HL-60 (cell line): ENCODE measurements around the gene JPH3.

ENCODE experiments used
- DNase-seq, 2 experiments: peaks; one replicate each; pipeline ENCODE4 v3.0.0-alpha.2; 2010 to 2020; ENCODE audit warnings: low read depth in 1 of 2, low spot score in 1 of 2
- H3K27ac ChIP-seq: fragments of 250-450 bp; sonication (Bioruptor Pico); replicated peaks from 2 replicates; pipeline ENCODE4 v1.5.1; 2020; ENCODE audit warnings: mild to moderate bottlenecking, moderate library complexity
- H3K27me3 ChIP-seq: fragments of 250-450 bp; sonication (Bioruptor Pico); 2 replicates; pipeline ENCODE4 v1.5.1; 2021; ENCODE audit warnings: mild to moderate bottlenecking, moderate library complexity; ENCODE audit not compliant: insufficient read depth, poor library complexity, severe bottlenecking
- H3K4me3 ChIP-seq: replicated peaks from 2 replicates; pipeline ENCODE4 v1.5.1; 2011; ENCODE audit warnings: mild to moderate bottlenecking, control low read depth, low read length; ENCODE audit not compliant: insufficient read depth
- GABPA ChIP-seq: IDR thresholded peaks from 2 replicates; pipeline ENCODE4 v1.6.1; 2012; ENCODE audit warnings: low read depth
- POLR2AphosphoS5 ChIP-seq: IDR thresholded peaks from 2 replicates; pipeline ENCODE4 v1.6.1; 2012; ENCODE audit warnings: low read depth
- SPI1 ChIP-seq: IDR thresholded peaks from 2 replicates; pipeline ENCODE4 v1.6.1; 2012; ENCODE audit warnings: low read depth, mild to moderate bottlenecking, borderline replicate concordance
- TF ChIP-seq, protein P1 (sequence below): IDR thresholded peaks from 2 replicates; pipeline ENCODE4 v1.6.1; 2012; ENCODE audit warnings: low read depth; ENCODE audit not compliant: insufficient replicate concordance
- TF ChIP-seq, protein P2 (sequence below): IDR thresholded peaks from one replicate; pipeline ENCODE4 v1.5.1; 2011; ENCODE audit warnings: low read length, control low read depth, inconsistent platforms; ENCODE audit not compliant: insufficient read depth

The JPH3 gene

GRCh38 chr16:87728026-87728425, 125.7 kb downstream of the JPH3 start:
- no peak overlapping the region for H3K4me3 ChIP-seq
- TF ChIP-seq, protein P1, sequence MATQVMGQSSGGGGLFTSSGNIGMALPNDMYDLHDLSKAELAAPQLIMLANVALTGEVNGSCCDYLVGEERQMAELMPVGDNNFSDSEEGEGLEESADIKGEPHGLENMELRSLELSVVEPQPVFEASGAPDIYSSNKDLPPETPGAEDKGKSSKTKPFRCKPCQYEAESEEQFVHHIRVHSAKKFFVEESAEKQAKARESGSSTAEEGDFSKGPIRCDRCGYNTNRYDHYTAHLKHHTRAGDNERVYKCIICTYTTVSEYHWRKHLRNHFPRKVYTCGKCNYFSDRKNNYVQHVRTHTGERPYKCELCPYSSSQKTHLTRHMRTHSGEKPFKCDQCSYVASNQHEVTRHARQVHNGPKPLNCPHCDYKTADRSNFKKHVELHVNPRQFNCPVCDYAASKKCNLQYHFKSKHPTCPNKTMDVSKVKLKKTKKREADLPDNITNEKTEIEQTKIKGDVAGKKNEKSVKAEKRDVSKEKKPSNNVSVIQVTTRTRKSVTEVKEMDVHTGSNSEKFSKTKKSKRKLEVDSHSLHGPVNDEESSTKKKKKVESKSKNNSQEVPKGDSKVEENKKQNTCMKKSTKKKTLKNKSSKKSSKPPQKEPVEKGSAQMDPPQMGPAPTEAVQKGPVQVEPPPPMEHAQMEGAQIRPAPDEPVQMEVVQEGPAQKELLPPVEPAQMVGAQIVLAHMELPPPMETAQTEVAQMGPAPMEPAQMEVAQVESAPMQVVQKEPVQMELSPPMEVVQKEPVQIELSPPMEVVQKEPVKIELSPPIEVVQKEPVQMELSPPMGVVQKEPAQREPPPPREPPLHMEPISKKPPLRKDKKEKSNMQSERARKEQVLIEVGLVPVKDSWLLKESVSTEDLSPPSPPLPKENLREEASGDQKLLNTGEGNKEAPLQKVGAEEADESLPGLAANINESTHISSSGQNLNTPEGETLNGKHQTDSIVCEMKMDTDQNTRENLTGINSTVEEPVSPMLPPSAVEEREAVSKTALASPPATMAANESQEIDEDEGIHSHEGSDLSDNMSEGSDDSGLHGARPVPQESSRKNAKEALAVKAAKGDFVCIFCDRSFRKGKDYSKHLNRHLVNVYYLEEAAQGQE = no peak
- TF ChIP-seq GABPA (no peak), POLR2AphosphoS5 (no peak), SPI1 (no peak)
- TF ChIP-seq, protein P2, sequence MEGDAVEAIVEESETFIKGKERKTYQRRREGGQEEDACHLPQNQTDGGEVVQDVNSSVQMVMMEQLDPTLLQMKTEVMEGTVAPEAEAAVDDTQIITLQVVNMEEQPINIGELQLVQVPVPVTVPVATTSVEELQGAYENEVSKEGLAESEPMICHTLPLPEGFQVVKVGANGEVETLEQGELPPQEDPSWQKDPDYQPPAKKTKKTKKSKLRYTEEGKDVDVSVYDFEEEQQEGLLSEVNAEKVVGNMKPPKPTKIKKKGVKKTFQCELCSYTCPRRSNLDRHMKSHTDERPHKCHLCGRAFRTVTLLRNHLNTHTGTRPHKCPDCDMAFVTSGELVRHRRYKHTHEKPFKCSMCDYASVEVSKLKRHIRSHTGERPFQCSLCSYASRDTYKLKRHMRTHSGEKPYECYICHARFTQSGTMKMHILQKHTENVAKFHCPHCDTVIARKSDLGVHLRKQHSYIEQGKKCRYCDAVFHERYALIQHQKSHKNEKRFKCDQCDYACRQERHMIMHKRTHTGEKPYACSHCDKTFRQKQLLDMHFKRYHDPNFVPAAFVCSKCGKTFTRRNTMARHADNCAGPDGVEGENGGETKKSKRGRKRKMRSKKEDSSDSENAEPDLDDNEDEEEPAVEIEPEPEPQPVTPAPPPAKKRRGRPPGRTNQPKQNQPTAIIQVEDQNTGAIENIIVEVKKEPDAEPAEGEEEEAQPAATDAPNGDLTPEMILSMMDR = no peak
- no peak for DNase-seq
- H3K27me3 ChIP-seq = no peaks in the 10 kb centered on the region
- no peak overlapping the region for H3K27ac ChIP-seq

DNA sequence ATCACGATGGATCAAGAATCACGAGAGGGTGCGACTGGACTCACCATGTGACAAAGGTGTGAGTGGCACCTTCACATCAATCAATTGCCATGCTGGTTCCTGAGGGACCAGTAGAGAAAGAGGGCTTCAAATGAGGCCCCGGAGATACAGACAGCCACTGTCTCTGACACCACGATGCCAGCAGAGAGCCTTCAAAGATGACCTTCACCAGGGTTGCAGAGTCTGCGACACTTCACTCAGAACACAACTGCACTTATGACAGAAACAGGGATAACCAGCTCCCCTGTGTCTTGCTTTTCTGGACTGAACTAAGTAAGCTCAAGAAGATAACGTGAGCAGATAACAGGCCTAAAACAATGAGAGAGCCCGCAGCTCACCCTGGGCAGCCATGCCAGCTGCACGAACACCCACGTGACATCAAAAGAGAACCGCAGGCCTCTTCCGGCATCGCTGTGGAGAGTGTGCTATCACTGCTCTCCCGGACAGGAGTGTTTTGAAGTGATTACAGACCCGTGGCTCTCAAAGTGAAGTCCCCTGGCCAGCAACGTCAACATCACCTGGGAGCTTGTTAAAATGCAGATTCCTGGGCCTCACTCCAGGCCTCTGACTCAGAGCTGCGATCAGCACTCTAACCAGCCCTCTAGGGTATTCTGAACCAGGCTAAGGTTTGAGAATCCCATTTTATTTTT, 127.1 kb downstream of the JPH3 start:
- TF ChIP-seq, protein P2 = no peak
- no peak for TF ChIP-seq POLR2AphosphoS5
- no peak for DNase-seq
- no peak overlapping the region for H3K4me3 ChIP-seq
- no peak overlapping the region for H3K27ac ChIP-seq
- H3K27me3 ChIP-seq = no peaks in the 10 kb centered on the region

DNA sequence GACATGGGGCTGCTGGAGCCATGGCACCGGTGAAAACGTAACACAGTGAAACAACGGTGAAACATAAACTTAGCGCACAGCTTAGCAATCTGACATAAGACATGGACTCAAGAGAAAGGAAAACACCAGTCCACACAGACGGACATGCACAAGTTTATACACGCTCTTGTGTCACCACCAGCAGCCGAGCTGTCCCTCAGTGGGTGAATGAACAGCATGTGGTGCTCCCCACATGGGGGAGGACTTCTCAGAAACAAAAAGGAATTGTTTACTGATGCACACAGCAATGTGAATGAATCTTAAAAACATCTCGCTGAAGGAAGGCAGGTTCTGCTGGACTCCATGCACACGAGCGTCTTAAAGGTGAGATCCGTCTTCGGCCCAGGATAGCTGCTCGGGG, 129.3 kb downstream of the JPH3 start:
- TF ChIP-seq, protein P1 = no peak
- TF ChIP-seq GABPA = no peak
- no peak for TF ChIP-seq SPI1
- TF ChIP-seq POLR2AphosphoS5 = no peak
- TF ChIP-seq, protein P2 = no peak
- Histone ChIP-seq H3K4me3 (no peak overlapping the region), H3K27ac (no peak overlapping the region), H3K27me3 (no peaks in the 10 kb centered on the region)
- no peak for DNase-seq

DNA sequence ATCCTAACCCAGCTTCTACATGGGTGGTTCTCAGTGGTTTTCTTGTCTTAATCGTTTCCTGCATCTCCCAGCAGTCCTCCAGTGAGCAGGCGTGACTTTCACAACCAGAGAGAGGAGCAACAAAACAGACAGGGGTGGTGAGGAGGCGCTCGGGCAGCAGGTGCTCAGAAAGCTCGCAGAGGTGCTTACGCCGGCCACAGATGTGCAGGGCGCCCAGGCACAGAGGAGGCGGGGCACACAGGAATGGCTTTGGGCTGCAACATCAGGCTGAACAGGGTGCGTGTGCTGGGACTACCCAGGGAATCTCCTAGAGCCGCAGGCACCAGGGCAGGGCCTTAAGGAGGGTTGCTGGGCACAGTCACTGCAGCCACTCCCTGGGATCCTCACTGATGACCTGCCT, 130.9 kb downstream of the JPH3 start:
- Histone ChIP-seq H3K27me3 (no peaks in the 10 kb centered on the region), H3K27ac (no peak overlapping the region), H3K4me3 (no peak overlapping the region)
- TF ChIP-seq GABPA = no peak
- no peak for TF ChIP-seq SPI1
- TF ChIP-seq, protein P1 = no peak
- TF ChIP-seq POLR2AphosphoS5 = no peak
- TF ChIP-seq, protein P2 = no peak
- no peak for DNase-seq
